Measurements from ENCODE around the gene URB1.

- TF ChIP-seq ZNF274 (IDR thresholded peaks at IDR 0.05; ENCODE audit: borderline replicate concordance, extremely low read depth, low read length), result no peak
- TF ChIP-seq HDAC6 (IDR thresholded peaks at IDR 0.05; ENCODE audit: low read depth, low read length), result no peak
- no peak for TF ChIP-seq RAD21 (IDR thresholded peaks at IDR 0.05 in 1 of 2, conservative IDR thresholded peaks at IDR 0.05 in 1 of 2; ENCODE audit: low read depth in 2 of 2, low read length in 2 of 2)
- no peak for TF ChIP-seq TCF12 (IDR thresholded peaks at IDR 0.05; ENCODE audit: low read depth, low read length)
- TF ChIP-seq CTCF (IDR thresholded peaks at IDR 0.05; ENCODE audit: control extremely low read depth in 1 of 3, insufficient read depth in 1 of 3, low read depth in 1 of 3, low read length in 3 of 3), result no peak
- no peak for TF ChIP-seq EZH2 (IDR thresholded peaks at IDR 0.05; ENCODE audit: low read depth, low read length, severe bottlenecking)
- no peak for TF ChIP-seq SP1 (IDR thresholded peaks at IDR 0.05; ENCODE audit: low read depth, low read length)
- TF ChIP-seq CEBPB (IDR thresholded peaks at IDR 0.05; ENCODE audit: low read depth, low read length), result no peak
- no peak for TF ChIP-seq PHF8 (conservative IDR thresholded peaks at IDR 0.05; ENCODE audit: low read depth, low read length)
- TF ChIP-seq KDM4A (IDR thresholded peaks at IDR 0.05; ENCODE audit: low read depth, low read length, severe bottlenecking), result no peak
- TF ChIP-seq SP4 (IDR thresholded peaks at IDR 0.05; ENCODE audit: low read length), result no peak
Measured at GRCh38 chr21:32325706-32326105, 67.1 kb downstream of the URB1 start.
